Measurements from ENCODE around the gene CTNNA1. TPM values are rescaled to one million over a fixed set of nuclear protein-coding genes. Genes with fewer than 3 reads are reported as not detected.
A peak's percentile ranks its signal among the peaks of the same experiment; 100 is the strongest.

CTNNA1 gene
- total and polyA plus RNA-seq, 8 donors, result 53.9 to 193 (median 108) TPM

- Histone ChIP-seq H3K27me3 (no peaks in the 10 kb centered on the region), H3K4me3 (no peak overlapping the region), H3K36me3 (no peaks in the 10 kb centered on the region), H3K27ac (no peak overlapping the region), H3K4me1 (peaks cover 10 to 28% (median 21%) of the 10 kb centered on the region in 3 donors), H3K9me3 (no peaks in the 10 kb centered on the region)
- DNase-seq, result no peak
- no peak for ATAC-seq
- no peak for TF ChIP-seq CTCF (IDR thresholded peaks at IDR 0.05)
- intact Hi-C loops (cut with DNase I), result no loop called here
- FAIRE-seq, result no peak
- WGBS, 2 donors, result 81 to 85% methylated on average over 17 of the region's 17 CpGs
Measured at GRCh38 chr5:138873466-138874221, 120.4 kb downstream of the CTNNA1 start.

- peaks cover 8 to 24% (median 18%) of the 10 kb centered on the region in 3 donors for H3K4me1 ChIP-seq
- DNase-seq (no peak), ATAC-seq (no peak), FAIRE-seq (no peak)
- H3K4me3 ChIP-seq, result no peak overlapping the region
- H3K36me3 ChIP-seq, result no peaks in the 10 kb centered on the region
- no peaks in the 10 kb centered on the region for H3K9me3 ChIP-seq
- WGBS, 2 donors, result 88 to 90% methylated on average over 6 of the region's 6 CpGs
- TF ChIP-seq CTCF (IDR thresholded peaks at IDR 0.05), result no peak
- H3K27me3 ChIP-seq, result no peaks in the 10 kb centered on the region
- H3K27ac ChIP-seq, result no peak overlapping the region
- intact Hi-C loops (cut with DNase I), result no loop called here
Measured at GRCh38 chr5:138874241-138874640, 121.0 kb downstream of the CTNNA1 start.

GRCh38 chr5:138874771-138875551 lies 121.7 kb downstream of the CTNNA1 start, which contains the start of gene LRRTM2:
LRRTM2 (minus strand) TSS chr5:138875335; CDS start chr5:138874911, 424 bp downstream.
- intact Hi-C loops (cut with DNase I), result no loop called here
- 85% methylated on average over 18 of the region's 18 CpGs for WGBS, 2 donors
- peaks cover under 1 to 18% (median 14%) of the 10 kb centered on the region in 3 donors for H3K4me1 ChIP-seq
- no peak for FAIRE-seq
- H3K27ac ChIP-seq, result no peak within 1 kb of the TSS
- no peaks in the 10 kb centered on the region for H3K9me3 ChIP-seq
- peak in 1 of 4 donors; percentile 45 for ATAC-seq
- H3K36me3 ChIP-seq, result no peaks in the 10 kb centered on the region
- H3K27me3 ChIP-seq, result no peaks in the 10 kb centered on the region
- no peak for TF ChIP-seq CTCF (IDR thresholded peaks at IDR 0.05)
- H3K4me3 ChIP-seq, result no peak within 1 kb of the TSS
- DNase-seq, result no peak

GRCh38 chr5:138875552-138875875 lies 122.3 kb downstream of the CTNNA1 start:
- 82 to 87% methylated on average over 2 of the region's 2 CpGs for WGBS, 2 donors
- Histone ChIP-seq H3K4me3 (no peak overlapping the region), H3K4me1 (peaks cover 0 to 12% (median 10%) of the 10 kb centered on the region in 3 donors), H3K27ac (no peak overlapping the region), H3K9me3 (no peaks in the 10 kb centered on the region), H3K36me3 (no peaks in the 10 kb centered on the region), H3K27me3 (no peaks in the 10 kb centered on the region)
- TF ChIP-seq CTCF (IDR thresholded peaks at IDR 0.05), result no peak
- ATAC-seq, result no peak
- no peak for FAIRE-seq
- intact Hi-C loops (cut with DNase I), result no loop called here
- no peak for DNase-seq

All from pancreas (tissue), 10 donors.